GM13977 (cell line): ENCODE measurements around the gene RPS27L.

Experiments used
- DNase-seq: peaks from one replicate; pipeline ENCODE4 v3.0.0; 2012; ENCODE audit warnings: low spot score
- in situ Hi-C: fragments of 300-500 bp; cut with MboI; formaldehyde crosslinking; loops from one replicate; pipeline ENCODE4 v1.12.0; 2022; ENCODE audit warnings: low sequenced_read_pairs, low pct_unique_long_range_greater_than_20kb, mixed read lengths, inconsistent platforms; ENCODE audit not compliant: unreplicated experiment
- TF ChIP-seq, protein P1 (sequence below): IDR thresholded peaks from 2 replicates; pipeline ENCODE4 v1.5.1; 2012; ENCODE audit warnings: mild to moderate bottlenecking, control low read depth; ENCODE audit not compliant: insufficient read depth; ENCODE audit errors: extremely low read depth, missing control alignments

The RPS27L gene

DNA sequence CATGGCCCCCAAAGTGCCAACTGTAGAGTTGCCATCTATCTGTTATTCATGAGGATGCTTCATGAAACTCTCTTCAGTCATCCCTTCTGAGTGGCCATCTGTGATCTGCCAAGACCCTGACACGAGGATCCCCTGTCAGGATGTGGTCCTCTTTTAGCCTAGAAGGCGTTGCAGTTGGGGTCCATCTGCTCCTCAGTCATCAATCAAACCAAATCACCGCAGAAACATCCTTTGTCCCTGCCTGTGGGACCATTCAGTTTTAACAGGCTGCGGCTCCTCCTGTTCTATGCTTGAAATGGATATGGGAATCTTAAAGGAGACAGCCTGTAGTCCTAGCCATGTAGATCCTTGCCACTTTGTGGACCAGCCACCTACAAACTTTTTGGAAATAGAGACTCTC lies 5.9 kb upstream of the RPS27L start:
- no peak for DNase-seq
- in situ Hi-C loops: no loop called here
- TF ChIP-seq, protein P1, sequence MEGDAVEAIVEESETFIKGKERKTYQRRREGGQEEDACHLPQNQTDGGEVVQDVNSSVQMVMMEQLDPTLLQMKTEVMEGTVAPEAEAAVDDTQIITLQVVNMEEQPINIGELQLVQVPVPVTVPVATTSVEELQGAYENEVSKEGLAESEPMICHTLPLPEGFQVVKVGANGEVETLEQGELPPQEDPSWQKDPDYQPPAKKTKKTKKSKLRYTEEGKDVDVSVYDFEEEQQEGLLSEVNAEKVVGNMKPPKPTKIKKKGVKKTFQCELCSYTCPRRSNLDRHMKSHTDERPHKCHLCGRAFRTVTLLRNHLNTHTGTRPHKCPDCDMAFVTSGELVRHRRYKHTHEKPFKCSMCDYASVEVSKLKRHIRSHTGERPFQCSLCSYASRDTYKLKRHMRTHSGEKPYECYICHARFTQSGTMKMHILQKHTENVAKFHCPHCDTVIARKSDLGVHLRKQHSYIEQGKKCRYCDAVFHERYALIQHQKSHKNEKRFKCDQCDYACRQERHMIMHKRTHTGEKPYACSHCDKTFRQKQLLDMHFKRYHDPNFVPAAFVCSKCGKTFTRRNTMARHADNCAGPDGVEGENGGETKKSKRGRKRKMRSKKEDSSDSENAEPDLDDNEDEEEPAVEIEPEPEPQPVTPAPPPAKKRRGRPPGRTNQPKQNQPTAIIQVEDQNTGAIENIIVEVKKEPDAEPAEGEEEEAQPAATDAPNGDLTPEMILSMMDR: no peak

GRCh38 chr15:63160638-63161037 lies 3.4 kb upstream of the RPS27L start:
- in situ Hi-C loops: no loop called here
- TF ChIP-seq, protein P1: no peak
- DNase-seq: no peak

- DNase-seq: peak; percentile 58
- TF ChIP-seq, protein P1: no peak
- in situ Hi-C loops: no loop called here
These were observed 684 bp upstream of the RPS27L start for GRCh38 chr15:63157891-63158431.

DNA sequence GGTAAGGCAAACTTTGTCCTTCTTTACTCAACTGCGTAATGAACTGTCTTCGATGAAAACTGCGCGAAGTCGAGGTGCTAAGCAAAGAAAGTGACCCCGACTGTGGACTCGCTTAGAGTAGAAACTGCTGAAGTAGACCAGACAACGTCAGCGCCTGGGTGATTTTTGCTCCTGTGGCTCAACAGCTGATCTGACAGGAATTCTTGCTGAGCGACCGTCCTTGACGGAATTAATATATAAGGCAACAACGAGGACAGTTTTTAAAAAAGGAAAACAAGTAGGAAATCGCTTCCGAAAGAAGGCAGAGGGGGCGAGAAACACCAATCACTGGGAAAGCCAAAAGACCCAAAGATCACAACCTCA lies 541 bp downstream of the RPS27L start:
- TF ChIP-seq, protein P1: no peak
- in situ Hi-C loops: no loop called here
- DNase-seq: peak; percentile 36

GRCh38 chr15:63156086-63156710 lies 1.1 kb downstream of the RPS27L start:
- in situ Hi-C loops: no loop called here
- peak; percentile 22 for DNase-seq
- TF ChIP-seq, protein P1: no peak

- no peak for DNase-seq
- in situ Hi-C loops: no loop called here
- TF ChIP-seq, protein P1: no peak
These were observed 1.8 kb downstream of the RPS27L start for GRCh38 chr15:63155486-63155885.
